IPS DF 6.9 (cell line): ENCODE data around the gene FBL.
"Not testable (repeated sequence)": the region's sequence is repeated elsewhere in the genome, so short reads cannot be mapped to it uniquely, and the experiment has no call there.

Experiments
- DNase-seq: peaks from one replicate; pipeline ENCODE4 v3.0.0-alpha.2; 2013; ENCODE audit warnings: low read depth, low spot score
- H3K27ac ChIP-seq: one replicate; pipeline ENCODE4 v1.5.1; 2013; ENCODE audit warnings: low read length, control low read depth
- H3K27me3 ChIP-seq: 2 replicates; pipeline ENCODE4 v1.6.1; 2013; ENCODE audit warnings: mild to moderate bottlenecking, low read length; ENCODE audit not compliant: control insufficient read depth, insufficient read depth
- H3K36me3 ChIP-seq: 2 replicates; pipeline ENCODE4 v1.6.1; 2013; ENCODE audit warnings: low read length; ENCODE audit not compliant: control insufficient read depth, insufficient read depth
- H3K4me1 ChIP-seq: 2 replicates; pipeline ENCODE4 v1.6.1; 2013; ENCODE audit warnings: low read length; ENCODE audit not compliant: control insufficient read depth, insufficient read depth
- H3K4me3 ChIP-seq: 2 replicates; pipeline ENCODE4 v1.5.1; 2013; ENCODE audit warnings: mild to moderate bottlenecking, low read length
- H3K9me3 ChIP-seq: 2 replicates; pipeline ENCODE4 v1.6.1; 2013; ENCODE audit warnings: low read length, inconsistent platforms; ENCODE audit not compliant: control insufficient read depth, insufficient read depth
- WGBS: extraction: QIAGEN DNeasy Blood & Tissue Kit; methylation state at CpG from one replicate; pipeline ENCODE4 v1.1.7; 2013; ENCODE audit warnings: mixed read lengths, missing lambda C conversion rate; ENCODE audit not compliant: insufficient read length, insufficient coverage; 5-methylcytosine and 5-hydroxymethylcytosine counted together

FBL gene

DNA sequence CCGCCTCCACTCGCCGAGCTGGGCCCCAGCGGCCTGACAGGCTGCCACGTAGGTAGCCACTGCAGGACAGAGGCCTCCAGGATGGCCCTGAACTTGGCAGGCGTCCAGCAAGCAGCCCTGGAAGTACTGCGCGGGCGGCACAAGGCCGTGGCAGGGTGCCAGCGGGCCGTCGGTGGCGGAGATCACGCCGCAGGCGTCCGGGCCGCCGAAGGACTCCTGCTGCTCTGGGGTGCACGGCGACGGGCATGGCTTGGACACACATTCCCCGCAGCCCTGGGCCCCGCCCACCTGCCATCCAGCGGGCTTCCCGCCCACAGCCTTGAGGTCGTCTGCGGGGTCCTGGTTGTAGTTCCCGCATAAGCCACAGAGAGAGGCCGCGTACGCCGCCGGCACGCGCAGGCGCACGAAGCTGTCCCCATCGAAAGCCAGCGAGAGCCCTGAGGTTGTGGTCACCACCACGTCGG lies 29.3 kb upstream of the FBL start:
- not testable (repeated sequence) for H3K9me3 ChIP-seq, H3K4me3 ChIP-seq, H3K27me3 ChIP-seq, H3K27ac ChIP-seq, H3K4me1 ChIP-seq, DNase-seq, H3K36me3 ChIP-seq
- no CpG with 5 or more reads among the region's 43 CpGs for WGBS

- Histone ChIP-seq H3K27ac (no peak overlapping the region), H3K4me3 (no peak overlapping the region), H3K4me1 (peaks cover 1% of the 10 kb centered on the region; the same call in 1 of the 2 replicates), H3K27me3 (no peaks in the 10 kb centered on the region), H3K36me3 (no peaks in the 10 kb centered on the region), H3K9me3 (no peaks in the 10 kb centered on the region)
- no CpG with 5 or more reads among the region's 1 CpG for WGBS
- DNase-seq, result no peak
Measured at GRCh38 chr19:39874404-39874803, 28.2 kb upstream of the FBL start.

DNA sequence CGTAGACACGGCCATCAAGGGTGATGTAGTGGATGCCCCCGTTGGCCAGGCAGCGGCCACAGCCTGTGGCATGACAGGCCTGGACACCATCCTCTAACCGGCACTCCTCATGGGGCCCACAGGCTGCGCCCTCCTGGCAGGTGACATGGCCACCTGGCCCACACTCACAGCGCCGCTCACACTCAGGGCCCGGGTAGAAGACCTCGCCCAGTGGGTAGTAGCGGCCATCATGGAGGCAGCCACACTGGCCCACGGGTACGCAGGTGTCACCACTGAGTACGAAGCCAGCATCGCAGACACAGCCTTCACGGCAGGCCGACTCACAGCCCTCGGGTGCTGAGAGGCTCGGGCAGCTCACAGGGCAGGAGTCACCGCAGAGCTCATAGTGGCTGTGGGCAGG lies 27.2 kb upstream of the FBL start:
- H3K27ac ChIP-seq, result no peak overlapping the region
- no peak for DNase-seq
- H3K4me1 ChIP-seq, result peaks cover 1% of the 10 kb centered on the region; the same call in 1 of the 2 replicates
- H3K9me3 ChIP-seq, result no peaks in the 10 kb centered on the region
- WGBS, result no CpG with 5 or more reads among the region's 20 CpGs
- no peaks in the 10 kb centered on the region for H3K27me3 ChIP-seq
- no peaks in the 10 kb centered on the region for H3K36me3 ChIP-seq
- H3K4me3 ChIP-seq, result no peak overlapping the region

DNA sequence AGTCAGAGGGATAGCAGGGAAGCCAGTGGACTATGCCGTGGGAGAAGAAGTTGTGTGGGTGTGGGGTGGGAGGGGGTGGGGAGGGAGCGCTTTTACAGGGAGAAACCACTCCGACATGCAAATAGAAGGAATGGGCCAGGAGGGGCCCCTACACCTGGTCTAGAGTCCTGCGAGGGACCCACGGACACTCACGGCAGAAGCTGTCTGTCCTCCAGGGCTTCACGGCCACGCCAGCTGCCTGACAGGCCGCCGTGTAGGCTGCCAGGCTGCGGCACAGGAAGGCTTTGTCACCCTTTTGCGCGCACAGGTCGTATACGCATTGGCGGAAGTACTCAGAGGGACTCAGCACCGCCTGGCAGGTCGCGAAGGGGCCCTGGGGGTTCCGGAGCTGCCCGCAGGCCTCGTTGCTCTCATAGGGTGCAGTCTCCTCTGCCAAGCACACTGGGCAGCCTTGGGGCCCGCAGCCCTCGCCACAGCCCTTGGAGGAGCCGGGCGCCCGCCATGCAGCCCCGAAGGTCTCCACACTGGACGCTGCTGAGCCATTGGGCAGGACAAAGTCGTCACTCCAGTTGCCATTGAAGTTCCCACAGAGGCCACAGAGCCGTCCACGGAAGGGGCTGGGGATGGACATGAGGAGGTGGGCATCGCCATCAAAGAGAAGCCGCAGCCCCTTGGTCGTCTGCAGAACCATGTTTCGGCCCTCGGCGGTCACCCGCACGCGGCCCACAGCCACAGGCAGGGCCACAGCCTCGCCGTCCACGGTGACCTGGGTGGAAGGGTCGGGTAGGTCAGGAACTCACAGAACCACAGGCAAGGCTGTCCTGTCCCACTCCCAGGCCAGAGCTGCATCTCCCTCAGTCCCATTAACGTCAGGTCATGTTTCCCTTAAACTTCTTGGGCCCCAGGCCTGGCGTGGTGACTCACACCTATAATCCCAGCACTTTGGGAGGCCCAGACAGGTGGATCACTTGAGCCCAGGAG lies 26.0 kb upstream of the FBL start:
- whole genome bisulfite sequencing, result no CpG with 5 or more reads among the region's 47 CpGs
- Histone ChIP-seq H3K4me1 (peaks cover 1% of the 10 kb centered on the region; the same call in 1 of the 2 replicates), H3K27ac (no peak overlapping the region), H3K36me3 (no peaks in the 10 kb centered on the region), H3K4me3 (no peak overlapping the region), H3K27me3 (no peaks in the 10 kb centered on the region), H3K9me3 (no peaks in the 10 kb centered on the region)
- DNase-seq, result no peak

DNA sequence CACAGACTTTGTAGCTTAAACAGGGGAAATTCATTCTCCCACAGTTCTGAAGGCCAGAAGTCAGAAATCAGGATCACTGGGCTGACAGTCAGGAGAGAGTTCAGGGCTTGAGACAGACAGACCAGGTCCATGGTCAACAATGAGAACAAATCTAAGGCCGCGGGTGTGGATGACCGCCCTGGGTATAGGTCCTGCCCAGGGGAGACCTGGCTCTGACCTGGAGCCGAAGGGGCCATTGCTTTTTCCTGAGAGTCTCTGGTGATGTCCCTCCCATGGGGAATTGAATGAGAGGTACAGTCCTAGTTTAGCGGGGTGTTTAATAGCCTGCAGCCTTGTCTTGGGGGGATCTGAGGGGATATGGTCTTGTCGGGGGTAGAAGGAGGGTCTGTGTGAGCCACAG lies 25.2 kb upstream of the FBL start:
- H3K27ac ChIP-seq, result no peak overlapping the region
- H3K4me3 ChIP-seq, result no peak overlapping the region
- no peaks in the 10 kb centered on the region for H3K27me3 ChIP-seq
- no CpG with 5 or more reads among the region's 6 CpGs for WGBS
- no peak for DNase-seq
- no peaks in the 10 kb centered on the region for H3K36me3 ChIP-seq
- H3K4me1 ChIP-seq, result peaks cover 1% of the 10 kb centered on the region
- no peaks in the 10 kb centered on the region for H3K9me3 ChIP-seq

DNA sequence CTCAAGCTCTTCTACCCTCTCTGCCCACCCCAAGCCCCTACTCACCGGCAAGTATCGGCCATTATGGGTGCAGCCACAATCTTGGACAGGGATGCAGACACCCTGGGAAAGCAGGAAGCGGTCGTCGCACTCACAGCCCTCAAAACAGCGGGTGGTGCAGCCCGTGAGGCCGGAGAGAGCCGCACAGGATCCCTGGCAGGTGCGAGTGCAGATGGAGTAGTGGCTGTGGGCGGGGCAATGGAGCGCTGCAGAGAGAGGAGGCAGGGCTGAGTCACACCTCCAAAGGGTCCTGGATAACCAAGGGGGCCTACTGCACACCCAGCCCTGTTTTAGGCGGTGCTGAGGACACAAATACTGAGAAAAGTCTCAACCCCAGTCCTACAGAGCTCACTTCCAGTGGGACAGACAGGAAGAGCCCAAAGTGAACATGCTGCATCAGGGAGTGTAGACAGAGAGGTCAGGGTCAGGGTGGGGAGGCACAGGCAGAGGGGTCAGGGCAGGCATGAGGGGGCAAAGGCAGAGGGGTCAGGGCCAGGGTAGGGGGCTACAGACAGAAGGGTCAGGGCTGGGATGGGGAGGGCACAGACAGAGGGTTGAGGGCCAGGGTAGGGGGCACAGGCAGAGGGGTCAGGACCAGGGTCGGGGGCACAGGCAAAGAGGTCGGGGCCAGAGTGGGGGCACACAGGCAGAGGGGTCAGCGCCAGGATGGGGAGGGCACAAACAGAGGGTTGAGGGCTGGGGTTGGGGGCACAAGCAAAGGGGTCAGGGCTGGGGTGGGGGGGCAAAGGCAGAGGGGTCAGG lies 24.2 kb upstream of the FBL start:
- H3K9me3 ChIP-seq, result no peaks in the 10 kb centered on the region
- H3K36me3 ChIP-seq, result no peaks in the 10 kb centered on the region
- WGBS, result no CpG with 5 or more reads among the region's 16 CpGs
- H3K4me1 ChIP-seq, result peaks cover 1% of the 10 kb centered on the region
- H3K4me3 ChIP-seq, result no peak overlapping the region
- H3K27me3 ChIP-seq, result no peaks in the 10 kb centered on the region
- DNase-seq, result no peak
- no peak overlapping the region for H3K27ac ChIP-seq

GRCh38 chr19:39867952-39868351 lies 21.8 kb upstream of the FBL start:
- Histone ChIP-seq H3K27me3 (no peaks in the 10 kb centered on the region), H3K4me3 (no peak overlapping the region), H3K36me3 (no peaks in the 10 kb centered on the region), H3K9me3 (no peaks in the 10 kb centered on the region), H3K4me1 (peaks cover 1% of the 10 kb centered on the region), H3K27ac (no peak overlapping the region)
- DNase-seq, result no peak
- no CpG with 5 or more reads among the region's 6 CpGs for WGBS

DNA sequence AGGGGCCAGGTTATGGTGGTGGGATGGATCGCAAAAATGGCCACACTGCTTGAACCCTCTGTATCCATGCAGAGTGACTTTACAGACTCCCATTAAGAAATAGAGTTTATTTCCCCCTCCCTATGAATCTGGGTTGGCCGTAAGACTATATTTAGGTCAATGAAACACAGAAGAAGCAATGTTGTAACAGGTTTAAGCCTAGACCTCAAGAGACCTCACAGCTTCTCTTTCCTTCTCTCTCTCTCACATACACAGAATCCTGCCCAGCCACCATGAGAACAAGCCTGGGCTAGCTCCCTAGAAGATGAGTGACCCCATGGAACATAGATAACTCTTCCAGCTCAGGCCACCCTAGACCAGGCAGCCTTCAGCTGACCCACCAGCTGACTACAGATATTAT lies 21.0 kb upstream of the FBL start:
- DNase-seq, result no peak
- H3K4me3 ChIP-seq, result no peak overlapping the region
- no peaks in the 10 kb centered on the region for H3K36me3 ChIP-seq
- no peaks in the 10 kb centered on the region for H3K27me3 ChIP-seq
- H3K27ac ChIP-seq, result no peak overlapping the region
- WGBS, result no CpG with 5 or more reads among the region's 2 CpGs
- H3K4me1 ChIP-seq, result peaks cover 1% of the 10 kb centered on the region
- no peaks in the 10 kb centered on the region for H3K9me3 ChIP-seq

DNA sequence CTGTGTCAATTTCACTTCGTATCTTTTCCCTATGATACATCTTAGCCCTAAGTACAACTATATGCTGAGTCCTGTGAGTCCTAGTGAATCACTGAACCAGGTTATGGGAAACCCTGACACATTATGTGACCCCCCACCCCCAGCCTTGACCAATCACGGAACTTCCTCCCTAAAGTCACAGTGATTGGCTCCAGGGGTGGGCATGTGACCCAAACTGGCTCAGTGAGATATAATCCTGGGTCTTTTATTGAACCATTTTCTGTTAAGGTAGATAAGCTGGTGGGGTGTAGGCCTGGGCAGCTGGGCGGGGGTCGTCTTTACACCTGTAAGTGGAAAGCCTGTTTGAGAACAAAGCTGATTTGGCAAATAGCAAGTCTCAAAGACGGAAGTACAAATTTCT lies 19.8 kb upstream of the FBL start:
- Histone ChIP-seq H3K27ac (no peak overlapping the region), H3K27me3 (no peaks in the 10 kb centered on the region), H3K9me3 (no peaks in the 10 kb centered on the region), H3K4me1 (peaks cover 1% of the 10 kb centered on the region), H3K4me3 (no peak overlapping the region), H3K36me3 (no peaks in the 10 kb centered on the region)
- WGBS, result no CpG with 5 or more reads among the region's 5 CpGs
- DNase-seq, result no peak

DNA sequence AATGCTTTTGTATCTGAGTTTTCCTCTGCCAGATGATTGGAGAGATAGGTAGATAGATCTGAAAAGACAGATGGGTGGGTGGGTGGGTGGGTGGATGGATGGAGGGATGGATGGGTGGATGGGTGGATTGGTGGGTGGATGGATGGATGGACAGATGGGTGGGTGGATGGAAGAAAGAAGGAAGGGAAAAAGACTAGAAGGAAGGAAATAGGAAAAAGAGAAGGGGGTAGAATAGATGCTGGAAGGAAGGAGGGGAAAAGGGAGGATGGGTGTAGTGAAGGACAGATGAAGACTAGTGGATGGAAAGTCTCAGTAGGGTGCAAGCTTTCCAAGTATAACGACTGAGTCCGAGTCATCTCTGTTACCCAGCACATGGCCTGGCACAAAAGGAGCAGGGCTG lies 19.0 kb upstream of the FBL start:
- no peak overlapping the region for H3K27ac ChIP-seq

More for the DNA sequence above, 19.0 kb upstream of the FBL start:
- no peaks in the 10 kb centered on the region for H3K9me3 ChIP-seq
- H3K4me1 ChIP-seq, result peaks cover 1% of the 10 kb centered on the region
- WGBS, result no CpG with 5 or more reads among the region's 2 CpGs
- H3K36me3 ChIP-seq, result no peaks in the 10 kb centered on the region
- no peak overlapping the region for H3K4me3 ChIP-seq
- no peaks in the 10 kb centered on the region for H3K27me3 ChIP-seq
- no peak for DNase-seq
